Ascending aorta (tissue), 2 donors: ENCODE data around the gene GTF3A. TPM values are rescaled to one million over a fixed set of nuclear protein-coding genes. Genes with fewer than 3 reads are reported as not detected.

ENCODE experiments used
- DNase-seq, 2 donors: peaks; one replicate each; pipeline ENCODE4 v3.0.0-alpha.2; 2019; ENCODE audit warnings: low spot score in 2 of 2
- H3K27ac ChIP-seq, 2 donors: fragments of 200-600 bp; sonication (generic); one replicate each; pipeline ENCODE4 v1.5.1; 2016 to 2017; ENCODE audit warnings: mild to moderate bottlenecking in 1 of 2
- H3K27me3 ChIP-seq: fragments of 200-600 bp; sonication (generic); one replicate; pipeline ENCODE4 v1.5.1; 2017
- H3K36me3 ChIP-seq, 2 donors: fragments of 200-600 bp; sonication (generic); one replicate each; pipeline ENCODE4 v1.5.1; 2016
- H3K4me1 ChIP-seq, 2 donors: fragments of 200-600 bp; sonication (generic); one replicate each; pipeline ENCODE4 v1.5.1; 2016 to 2017; ENCODE audit warnings: mild to moderate bottlenecking in 1 of 2
- H3K4me3 ChIP-seq, 2 donors: fragments of 200-600 bp; sonication (generic); one replicate each; pipeline ENCODE4 v1.5.1; 2016 to 2017; ENCODE audit warnings: mild to moderate bottlenecking in 1 of 2
- H3K9me3 ChIP-seq, 2 donors: fragments of 200-600 bp; sonication (generic); one replicate each; pipeline ENCODE4 v1.5.1; 2016
- CTCF ChIP-seq, 3 experiments: fragments of 200-600 bp in 2 of 3; fragments of 450-650 bp in 1 of 3; sonication (generic) in 2 of 3; IDR thresholded peaks; one replicate each; pipeline ENCODE4 v1.5.1; 2016 to 2019; ENCODE audit warnings: antibody characterized with exemption in 3 of 3, mild to moderate bottlenecking in 1 of 3, moderate library complexity in 1 of 3
- intact Hi-C: fragments of 100-400 bp; cut with DNase I; formaldehyde crosslinking; loops from one replicate; pipeline ENCODE4 v1.15.1; 2023
- total RNA-seq: library from RNA; depleted of rRNA; stranded (reverse); fragments of >200 nt; gene quantifications from one replicate; pipeline ENCODE4 v1.1.0, GENCODE V29; 2016

The GTF3A gene
- total RNA-seq, 1 donor from 2014 or later = 197 TPM

- H3K4me3 ChIP-seq = no peak overlapping the region
- no peak overlapping the region for H3K27ac ChIP-seq
- H3K9me3 ChIP-seq = no peaks in the 10 kb centered on the region
- DNase-seq = peak in 1 of 2 donors; percentile 52
- H3K27me3 ChIP-seq = no peaks in the 10 kb centered on the region
- intact Hi-C loops = no loop called here
- no peaks in the 10 kb centered on the region for H3K36me3 ChIP-seq
- peak; percentile 8 to 40 (median 17) for TF ChIP-seq CTCF (IDR thresholded peaks at IDR 0.05)
- H3K4me1 ChIP-seq = peaks cover 4 to 13% of the 10 kb centered on the region in 2 donors
Measured at GRCh38 chr13:27406178-27406939, 18.1 kb upstream of the GTF3A start.

GRCh38 chr13:27408074-27408473 lies 16.3 kb upstream of the GTF3A start:
- TF ChIP-seq CTCF (IDR thresholded peaks at IDR 0.05) = no peak
- Histone ChIP-seq H3K4me3 (no peak overlapping the region), H3K4me1 (peaks cover 4 to 8% of the 10 kb centered on the region in 2 donors), H3K9me3 (no peaks in the 10 kb centered on the region), H3K27ac (no peak overlapping the region), H3K27me3 (no peaks in the 10 kb centered on the region), H3K36me3 (no peaks in the 10 kb centered on the region)
- DNase-seq = peak in 1 of 2 donors; percentile 25
- intact Hi-C loops = no loop called here

GRCh38 chr13:27409013-27409412 lies 15.4 kb upstream of the GTF3A start:
- no peaks in the 10 kb centered on the region for H3K27me3 ChIP-seq
- H3K27ac ChIP-seq = no peak overlapping the region
- intact Hi-C loops = no loop called here
- no peaks in the 10 kb centered on the region for H3K36me3 ChIP-seq
- no peak overlapping the region for H3K4me3 ChIP-seq
- H3K9me3 ChIP-seq = no peaks in the 10 kb centered on the region
- no peak for DNase-seq
- TF ChIP-seq CTCF (IDR thresholded peaks at IDR 0.05) = no peak
- H3K4me1 ChIP-seq = no peaks in the 10 kb centered on the region

GRCh38 chr13:27411341-27411740 lies 13.1 kb upstream of the GTF3A start:
- Histone ChIP-seq H3K4me1 (no peaks in the 10 kb centered on the region), H3K9me3 (no peaks in the 10 kb centered on the region), H3K4me3 (no peak overlapping the region), H3K27me3 (no peaks in the 10 kb centered on the region), H3K36me3 (no peaks in the 10 kb centered on the region), H3K27ac (no peak overlapping the region)
- no peak for DNase-seq
- intact Hi-C loops = no loop called here
- no peak for TF ChIP-seq CTCF (IDR thresholded peaks at IDR 0.05)

GRCh38 chr13:27415116-27415515 lies 9.3 kb upstream of the GTF3A start:
- no peak for DNase-seq
- TF ChIP-seq CTCF (IDR thresholded peaks at IDR 0.05) = no peak
- no peaks in the 10 kb centered on the region for H3K4me1 ChIP-seq
- intact Hi-C loops = no loop called here
- H3K27ac ChIP-seq = no peak overlapping the region
- H3K9me3 ChIP-seq = no peaks in the 10 kb centered on the region
- no peaks in the 10 kb centered on the region for H3K36me3 ChIP-seq
- H3K27me3 ChIP-seq = no peaks in the 10 kb centered on the region
- H3K4me3 ChIP-seq = no peak overlapping the region
